Activated B cell treated with CpG ODN at 0.5 μM for 24 hours (primary cell): ENCODE results near the gene COL9A1. TPM values are rescaled to one million over a fixed set of nuclear protein-coding genes. Genes with fewer than 3 reads are reported as not detected.

Source experiments
- ATAC-seq: fragments of 200-7000 bp; cut with Tn5 transposase; one replicate; pipeline ENCODE4 v1.10.0; 2021; ENCODE audit warnings: low read depth, mild to moderate bottlenecking, moderate library complexity
- CTCF ChIA-PET: fragments of 350-600 bp; sonication (Branson Sonifier 250); formaldehyde crosslinking; loops from one replicate; lab custom pipeline; 2021; ENCODE audit warnings: antibody characterized with exemption; lab: Charles Lee
- POLR2A ChIA-PET: fragments of 350-600 bp; sonication (Branson Sonifier 250); formaldehyde crosslinking; loops from one replicate; lab custom pipeline; 2021; ENCODE audit warnings: antibody characterized with exemption; lab: Charles Lee
- DNase-seq: peaks from one replicate; pipeline ENCODE4 v3.0.0; 2022
- H3K27ac Mint-ChIP-seq: one replicate; pipeline ENCODE4 v1.8.0; 2020; ENCODE audit warnings: mixed read lengths
- H3K27me3 Mint-ChIP-seq: one replicate; pipeline ENCODE4 v1.8.0; 2021; ENCODE audit warnings: mixed read lengths
- H3K36me3 Mint-ChIP-seq: one replicate; pipeline ENCODE4 v1.8.0; 2021; ENCODE audit warnings: low read depth, mixed read lengths
- H3K4me1 Mint-ChIP-seq: one replicate; pipeline ENCODE4 v1.8.0; 2021; ENCODE audit warnings: mixed read lengths
- H3K4me3 Mint-ChIP-seq: one replicate; pipeline ENCODE4 v1.8.0; 2020; ENCODE audit warnings: mild to moderate bottlenecking, mixed read lengths
- H3K9me3 Mint-ChIP-seq: one replicate; pipeline ENCODE4 v1.8.0; 2020; ENCODE audit warnings: mixed read lengths
- intact Hi-C: fragments of 100-400 bp; cut with micrococcal nuclease; formaldehyde crosslinking; loops from one replicate; pipeline ENCODE4 v1.15.1; 2024
- total RNA-seq: library from RNA; stranded (reverse); gene quantifications from 2 replicates; pipeline ENCODE4 v1.2.3, GENCODE V29; 2022
- TF ChIP-seq, protein P1 (sequence below): fragments of 200-600 bp; IDR thresholded peaks from one replicate; pipeline ENCODE4 v1.8.0; 2022; ENCODE audit warnings: antibody characterized with exemption, mild to moderate bottlenecking

Gene COL9A1
- total RNA-seq, 1 donor from 2014 or later: not detected

DNA sequence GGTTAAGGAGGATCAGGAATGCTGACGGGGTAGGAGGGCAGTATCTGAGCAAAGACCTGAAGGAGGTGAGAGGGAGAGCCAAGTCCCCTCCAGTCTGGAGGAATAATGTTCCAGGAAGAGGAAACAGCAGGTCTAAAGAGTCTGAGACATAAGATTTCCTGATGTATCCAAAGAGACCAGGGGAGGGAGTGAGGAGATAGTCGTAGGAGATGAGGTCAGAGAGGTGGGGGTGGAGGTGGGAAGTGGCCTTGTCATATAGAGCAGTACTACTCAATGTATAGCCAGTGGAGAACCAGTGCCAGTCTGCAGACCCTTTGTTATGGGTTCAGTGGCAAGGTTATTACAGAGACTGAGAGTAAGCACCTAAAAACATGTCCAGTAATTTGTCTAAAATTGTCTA is 130.6 kb downstream of the COL9A1 start:
- intact Hi-C loops: no loop called here
- TF ChIP-seq, protein P1, sequence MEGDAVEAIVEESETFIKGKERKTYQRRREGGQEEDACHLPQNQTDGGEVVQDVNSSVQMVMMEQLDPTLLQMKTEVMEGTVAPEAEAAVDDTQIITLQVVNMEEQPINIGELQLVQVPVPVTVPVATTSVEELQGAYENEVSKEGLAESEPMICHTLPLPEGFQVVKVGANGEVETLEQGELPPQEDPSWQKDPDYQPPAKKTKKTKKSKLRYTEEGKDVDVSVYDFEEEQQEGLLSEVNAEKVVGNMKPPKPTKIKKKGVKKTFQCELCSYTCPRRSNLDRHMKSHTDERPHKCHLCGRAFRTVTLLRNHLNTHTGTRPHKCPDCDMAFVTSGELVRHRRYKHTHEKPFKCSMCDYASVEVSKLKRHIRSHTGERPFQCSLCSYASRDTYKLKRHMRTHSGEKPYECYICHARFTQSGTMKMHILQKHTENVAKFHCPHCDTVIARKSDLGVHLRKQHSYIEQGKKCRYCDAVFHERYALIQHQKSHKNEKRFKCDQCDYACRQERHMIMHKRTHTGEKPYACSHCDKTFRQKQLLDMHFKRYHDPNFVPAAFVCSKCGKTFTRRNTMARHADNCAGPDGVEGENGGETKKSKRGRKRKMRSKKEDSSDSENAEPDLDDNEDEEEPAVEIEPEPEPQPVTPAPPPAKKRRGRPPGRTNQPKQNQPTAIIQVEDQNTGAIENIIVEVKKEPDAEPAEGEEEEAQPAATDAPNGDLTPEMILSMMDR: no peak
- Mint-ChIP-seq H3K9me3 (no peaks in the 10 kb centered on the region), H3K4me1 (no peaks in the 10 kb centered on the region), H3K36me3 (peaks cover 73% of the 10 kb centered on the region), H3K27me3 (no peaks in the 10 kb centered on the region), H3K4me3 (no peak overlapping the region), H3K27ac (no peak overlapping the region)
- POLR2A ChIA-PET: no interaction called here
- no peak for DNase-seq
- CTCF ChIA-PET: no interaction called here
- ATAC-seq: no peak

DNA sequence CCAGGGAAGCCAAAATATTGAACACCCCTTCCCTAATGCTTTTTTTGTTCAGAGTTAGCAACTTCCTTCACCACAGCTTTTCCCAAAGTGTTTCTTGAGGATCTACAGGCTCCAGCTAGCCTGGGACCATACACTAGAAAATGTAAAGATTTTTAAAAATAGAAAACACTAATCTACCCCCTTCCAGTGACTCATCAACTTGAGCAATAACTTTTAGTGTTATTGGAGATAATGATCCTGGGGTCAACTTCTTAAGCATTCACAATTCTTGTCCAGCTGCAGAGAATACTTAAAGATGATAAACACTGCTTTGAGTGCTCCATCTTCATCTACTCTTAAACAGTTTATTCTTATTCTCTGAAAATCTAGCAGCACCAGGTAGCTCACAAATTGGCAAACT is 131.6 kb downstream of the COL9A1 start:
- H3K36me3 Mint-ChIP-seq: peaks cover 72% of the 10 kb centered on the region
- H3K4me3 Mint-ChIP-seq: no peak overlapping the region
- H3K9me3 Mint-ChIP-seq: no peaks in the 10 kb centered on the region
- DNase-seq (no peak), ATAC-seq (no peak)
- no peaks in the 10 kb centered on the region for H3K27me3 Mint-ChIP-seq
- TF ChIP-seq, protein P1: no peak
- no peak overlapping the region for H3K27ac Mint-ChIP-seq
- intact Hi-C loops: no loop called here
- H3K4me1 Mint-ChIP-seq: no peaks in the 10 kb centered on the region
- ChIA-PET CTCF (no interaction called here), POLR2A (no interaction called here)

DNA sequence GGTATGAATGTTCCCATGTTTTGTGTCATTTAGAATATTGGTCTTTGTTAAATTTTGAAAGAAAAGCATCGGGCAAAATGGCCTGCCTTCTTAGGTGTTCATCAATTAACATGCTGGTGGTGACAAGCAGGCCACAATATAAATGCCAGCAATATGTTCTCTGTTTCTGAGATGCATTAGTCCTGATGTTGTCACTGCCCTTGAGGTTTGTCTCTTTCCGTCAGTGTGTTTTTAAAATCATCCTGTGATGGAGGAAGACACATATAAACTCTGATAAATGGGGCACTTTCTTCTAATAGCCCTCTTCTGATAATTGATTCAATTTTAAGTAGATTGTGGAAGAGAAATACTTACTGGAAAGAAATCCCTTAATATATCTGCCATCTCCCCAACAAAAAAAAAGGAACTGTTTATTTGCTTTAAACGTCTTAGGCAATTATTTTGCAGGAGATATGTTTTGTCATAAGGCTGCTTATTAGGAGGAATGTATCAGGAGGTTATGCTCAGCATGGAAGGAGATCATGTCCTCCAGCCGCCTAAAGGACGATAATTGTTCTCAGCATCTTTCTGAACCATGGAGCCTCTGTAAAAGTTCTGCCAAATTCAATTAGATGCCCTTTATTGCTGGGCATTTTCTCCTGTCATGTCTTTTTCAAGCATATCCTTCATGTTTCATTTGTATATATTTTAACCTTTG is 134.1 kb downstream of the COL9A1 start:
- POLR2A ChIA-PET: no interaction called here
- intact Hi-C loops: loop anchor here (5.0 kb wide), 1 partner anchor 1292 kb away; no protein-coding TSS in a partner anchor
- CTCF ChIA-PET: no interaction called here
- no peak overlapping the region for H3K4me3 Mint-ChIP-seq
- DNase-seq: no peak
- H3K9me3 Mint-ChIP-seq: no peaks in the 10 kb centered on the region
- peaks cover 77% of the 10 kb centered on the region for H3K36me3 Mint-ChIP-seq
- no peaks in the 10 kb centered on the region for H3K27me3 Mint-ChIP-seq
- TF ChIP-seq, protein P1: no peak
- no peak for ATAC-seq
- no peak overlapping the region for H3K27ac Mint-ChIP-seq
- no peaks in the 10 kb centered on the region for H3K4me1 Mint-ChIP-seq

Other genes starting within 250 kb of the COL9A1 start
- 15.6 and 18.2 TPM in 2 replicates for gene FAM135A, start 110.4 kb upstream of the COL9A1 start, total RNA-seq